ENCODE data around the gene GNPTG.

- no peak for TF ChIP-seq CTCF (IDR thresholded peaks at IDR 0.05; ENCODE audit: extremely low read depth in 1 of 2, insufficient read depth in 1 of 2, low read depth in 1 of 2, low read length in 2 of 2)
- no peak for TF ChIP-seq MAX (IDR thresholded peaks at IDR 0.05; ENCODE audit: insufficient read depth, insufficient read length)
- no peak for TF ChIP-seq EZH2 (IDR thresholded peaks at IDR 0.05; ENCODE audit: borderline replicate concordance, low read depth, low read length, severe bottlenecking)
- TF ChIP-seq GATA2 (IDR thresholded peaks at IDR 0.05; ENCODE audit: insufficient read depth, insufficient read length, low read depth, low read length) = no peak
- TF ChIP-seq POLR2A (IDR thresholded peaks at IDR 0.05; ENCODE audit: low read depth, low read length) = no peak
Observed at GRCh38 chr16:1387331-1387730, 35.6 kb downstream of the GNPTG start.
